Hepatocyte (in vitro differentiated cells): Measurements from ENCODE around the gene MSI2. TPM values are rescaled to one million over a fixed set of nuclear protein-coding genes. Genes with fewer than 3 reads are reported as not detected.

Experiments used
- DNase-seq: peaks from one replicate; pipeline ENCODE4 v3.0.0-alpha.2; 2016; ENCODE audit warnings: low spot score
- H2AFZ ChIP-seq: fragments of 200-600 bp; sonication (generic); 2 replicates; pipeline ENCODE4 v1.6.0; 2016; ENCODE audit warnings: antibody characterized with exemption, mild to moderate bottlenecking
- H3K27ac ChIP-seq: fragments of 200-600 bp; sonication (generic); 2 replicates; pipeline ENCODE4 v1.5.1; 2016; ENCODE audit warnings: mild to moderate bottlenecking
- H3K27me3 ChIP-seq: fragments of 200-600 bp; sonication (generic); 2 replicates; pipeline ENCODE4 v1.6.1; 2016
- H3K36me3 ChIP-seq: fragments of 200-600 bp; sonication (generic); replicated peaks from 2 replicates; pipeline ENCODE4 v1.5.1; 2016; ENCODE audit warnings: low read depth; ENCODE audit not compliant: insufficient read depth
- H3K4me1 ChIP-seq: fragments of 200-600 bp; sonication (generic); 2 replicates; pipeline ENCODE4 v1.5.1; 2016; ENCODE audit warnings: mild to moderate bottlenecking, moderate library complexity; ENCODE audit not compliant: insufficient read depth
- H3K4me2 ChIP-seq: fragments of 200-600 bp; sonication (generic); 2 replicates; pipeline ENCODE4 v1.6.0; 2016
- H3K4me3 ChIP-seq: fragments of 200-600 bp; sonication (generic); 2 replicates; pipeline ENCODE4 v1.5.1; 2016; ENCODE audit warnings: mild to moderate bottlenecking
- H3K79me2 ChIP-seq: fragments of 200-600 bp; sonication (generic); 2 replicates; pipeline ENCODE4 v1.6.0; 2017; ENCODE audit warnings: mild to moderate bottlenecking
- H3K9me2 ChIP-seq: fragments of 200-600 bp; sonication (generic); replicated peaks from 2 replicates; pipeline ENCODE4 v1.6.0; 2017; ENCODE audit warnings: mild to moderate bottlenecking; ENCODE audit not compliant: insufficient read depth
- H3K9me3 ChIP-seq: fragments of 200-600 bp; sonication (generic); 2 replicates; pipeline ENCODE4 v1.5.1; 2016; ENCODE audit warnings: low read depth, mild to moderate bottlenecking
- H4K20me1 ChIP-seq: fragments of 200-600 bp; sonication (generic); 2 replicates; pipeline ENCODE4 v1.6.0; 2016; ENCODE audit warnings: mild to moderate bottlenecking; ENCODE audit not compliant: insufficient read depth, poor library complexity, severe bottlenecking
- CTCF ChIP-seq: fragments of 200-600 bp; sonication (generic); IDR thresholded peaks from 2 replicates; pipeline ENCODE4 v1.5.1; 2016; ENCODE audit warnings: antibody characterized with exemption, mild to moderate bottlenecking; ENCODE audit not compliant: poor library complexity
- EZH2 ChIP-seq: fragments of 200-600 bp; sonication (generic); IDR thresholded peaks from 2 replicates; pipeline ENCODE4 v1.6.1; 2016; ENCODE audit warnings: antibody characterized with exemption, mild to moderate bottlenecking, borderline replicate concordance
- EZH2phosphoT487 ChIP-seq: fragments of 200-600 bp; sonication (generic); IDR thresholded peaks from one replicate; pipeline ENCODE4 v1.6.1; 2018; ENCODE audit warnings: antibody characterized with exemption, mild to moderate bottlenecking, low read depth, moderate library complexity; ENCODE audit not compliant: unreplicated experiment, severe bottlenecking
- WGBS: methylation state at CpG from one replicate; pipeline ENCODE4 v1.1.6; 2016; ENCODE audit warnings: low lambda C conversion rate; ENCODE audit errors: missing lambda C conversion rate; 5-methylcytosine and 5-hydroxymethylcytosine counted together
- polyA plus RNA-seq: library from polyadenylated mRNA; unstranded; fragments of >200 nt; fragmentation: Nextera tagmentation; extraction: Ambion mirVana; gene quantifications from 2 replicates; pipeline ENCODE4 v1.2.1, GENCODE V29; 2016
- total RNA-seq: library from RNA; depleted of rRNA; stranded (reverse); fragments of >200 nt; gene quantifications from 2 replicates; pipeline ENCODE4 v1.2.3, GENCODE V29; 2014

The MSI2 gene
- total and polyA plus RNA-seq, 2 experiments from 2014 or later, result 16.1 to 60.6 TPM

GRCh38 chr17:57550668-57551315, 294.5 kb downstream of the MSI2 start:
- Histone ChIP-seq H3K27me3 (no peaks in the 10 kb centered on the region), H4K20me1 (peaks cover 3% of the 10 kb centered on the region), H2AFZ (no peak overlapping the region), H3K9me3 (no peaks in the 10 kb centered on the region), H3K36me3 (no peaks in the 10 kb centered on the region), H3K4me3 (no peak overlapping the region), H3K4me1 (peaks cover 44% of the 10 kb centered on the region), H3K27ac (no peak overlapping the region), H3K4me2 (no peak overlapping the region), H3K9me2 (no peaks in the 10 kb centered on the region), H3K79me2 (peaks cover 54% of the 10 kb centered on the region)
- no peak for DNase-seq
- WGBS, result 92% methylated on average over 11 of the region's 11 CpGs
- no peak for TF ChIP-seq CTCF
- no peak for TF ChIP-seq EZH2phosphoT487
- TF ChIP-seq EZH2, result no peak

GRCh38 chr17:57551321-57552079, 295.2 kb downstream of the MSI2 start:
- no peak for TF ChIP-seq EZH2
- TF ChIP-seq EZH2phosphoT487, result no peak
- no peak for TF ChIP-seq CTCF
- Histone ChIP-seq H3K36me3 (no peaks in the 10 kb centered on the region), H4K20me1 (peaks cover 3% of the 10 kb centered on the region), H3K4me2 (no peak overlapping the region), H3K79me2 (peaks cover 53% of the 10 kb centered on the region), H2AFZ (no peak overlapping the region), H3K27me3 (no peaks in the 10 kb centered on the region), H3K4me1 (peaks cover 44% of the 10 kb centered on the region), H3K27ac (no peak overlapping the region), H3K4me3 (no peak overlapping the region), H3K9me3 (no peaks in the 10 kb centered on the region), H3K9me2 (no peaks in the 10 kb centered on the region)
- WGBS, result 87% methylated on average over 14 of the region's 14 CpGs
- no peak for DNase-seq

- Histone ChIP-seq H3K9me3 (no peaks in the 10 kb centered on the region), H3K36me3 (no peaks in the 10 kb centered on the region), H3K27ac (peak overlapping the region; percentile 66), H3K9me2 (no peaks in the 10 kb centered on the region), H3K79me2 (peaks cover 57% of the 10 kb centered on the region), H2AFZ (no peak overlapping the region), H3K27me3 (no peaks in the 10 kb centered on the region), H4K20me1 (peaks cover 3% of the 10 kb centered on the region), H3K4me2 (no peak overlapping the region), H3K4me1 (peaks cover 45% of the 10 kb centered on the region), H3K4me3 (no peak overlapping the region)
- TF ChIP-seq CTCF, result peak; percentile 57
- TF ChIP-seq EZH2phosphoT487, result no peak
- 44% methylated on average over 11 of the region's 11 CpGs for WGBS
- DNase-seq, result peak; percentile 61
These were observed 295.8 kb downstream of the MSI2 start for GRCh38 chr17:57552114-57552624.
